Measurements from ENCODE around the gene DNAJC10. TPM values are rescaled to one million over a fixed set of nuclear protein-coding genes. Genes with fewer than 3 reads are reported as not detected.

Gene DNAJC10
- total and polyA plus RNA-seq, 10 of the 15 experiments (the other 5 are each of a cell fraction or from before 2014, with no cell fraction given), result 9.1 to 67.9 (median 38.2) TPM

- no peaks in the 10 kb centered on the region for H3K27me3 ChIP-seq (replicated peaks in 1 of 2; ENCODE audit: control insufficient read depth in 2 of 2, insufficient read depth in 2 of 2, low read length in 1 of 2)
- DNase-seq (ENCODE audit: low read depth, low spot score), result no peak
- peak; percentile 69 for ATAC-seq
- H3K4me2 ChIP-seq (ENCODE audit: control insufficient read depth, insufficient read depth), result no peak overlapping the region
- 89% methylated on average over 11 of the region's 11 CpGs for WGBS (ENCODE audit: insufficient coverage, insufficient replicate concordance, low lambda C conversion rate, missing lambda C conversion rate)
- H4K20me1 ChIP-seq (ENCODE audit: control insufficient read depth, insufficient read depth), result no peaks in the 10 kb centered on the region
- H2AFZ ChIP-seq (ENCODE audit: control insufficient read depth, low read depth, low read length), result no peak overlapping the region
- TF ChIP-seq ZZZ3 (IDR thresholded peaks at IDR 0.05; ENCODE audit: control insufficient read depth, insufficient read length, low read depth) (no peak), CBX5 (IDR thresholded peaks at IDR 0.05; ENCODE audit: low read depth) (no peak), CHD1 (IDR thresholded peaks at IDR 0.05; ENCODE audit: low read depth, low read length) (no peak), IKZF2 (IDR thresholded peaks at IDR 0.05) (no peak), RUNX3 (IDR thresholded peaks at IDR 0.05; ENCODE audit: low read length) (peak; percentile 70), SMC3 (IDR thresholded peaks at IDR 0.05; ENCODE audit: borderline replicate concordance, low read length) (peak; percentile 16; the same call in 1 of the 2 replicates), CTCF (IDR thresholded peaks at IDR 0.05 in 2 of 3, conservative IDR thresholded peaks at IDR 0.05 in 1 of 3; ENCODE audit: control insufficient read depth in 2 of 3, extremely low read depth in 1 of 3, insufficient read depth in 1 of 3, low read depth in 3 of 3, low read length in 3 of 3) (peak; percentile 33 to 54 (median 42); a peak in 5 of 6 replicates), RAD21 (IDR thresholded peaks at IDR 0.05; ENCODE audit: insufficient read depth, low read depth, low read length) (peak; percentile 35)
- no peaks in the 10 kb centered on the region for H3K9me3 ChIP-seq (replicated peaks; ENCODE audit: control insufficient read depth, insufficient read depth, low read length)
- H3K4me3 ChIP-seq, result no peak overlapping the region
- BruUV-seq (replicated peaks), result no TSS peak
- ChIA-PET POLR2A (no interaction called here), CTCF (interaction anchor here (0.7 to 1.8 kb wide), 4 partner anchors 10 to 216 kb away, joined by 3 to 13 read pairs (median 3); no protein-coding TSS in a partner anchor), SMC1A (ENCODE audit: uncharacterized antibody, unreplicated experiment) (interaction anchor here (0.7 to 1.5 kb wide), 4 partner anchors 12 to 216 kb away, joined by 3 to 11 read pairs (median 4); no protein-coding TSS in a partner anchor), RAD21 (ENCODE audit: unreplicated experiment) (interaction anchor here (1.5 kb wide), 1 partner anchor 217 kb away, joined by 9 read pairs; no protein-coding TSS in a partner anchor)
- H3K36me3 ChIP-seq (ENCODE audit: control insufficient read depth in 2 of 2, insufficient read depth in 2 of 2, low read length in 1 of 2), result peaks cover 0 to 27% of the 10 kb centered on the region in 2 experiments
- no peak overlapping the region for H3K9ac ChIP-seq (ENCODE audit: control insufficient read depth, insufficient read depth, low read length)
- intact Hi-C loops (cut with micrococcal nuclease; ENCODE audit: unreplicated experiment) (loop anchor here (2.0 to 10.0 kb wide), 2 partner anchors 217 to 331 kb away; no protein-coding TSS in a partner anchor), in situ Hi-C loops (cut with MboI) (loop anchor here (10.0 kb wide), 1 partner anchor 221 kb away; no protein-coding TSS in a partner anchor)
- no peak for FAIRE-seq
- H3K27ac ChIP-seq (ENCODE audit: control insufficient read depth, insufficient read depth), result no peak overlapping the region
- no peaks in the 10 kb centered on the region for H3K4me1 ChIP-seq (ENCODE audit: control insufficient read depth, insufficient read depth, low read length)
- no peaks in the 10 kb centered on the region for H3K79me2 ChIP-seq (ENCODE audit: control insufficient read depth, insufficient read depth, low read length)
These were observed 47.4 kb downstream of the DNAJC10 start for GRCh38 chr2:182763311-182763912.

Data from GM12878 (cell line).